BLaER1 (cell line): Measurements from ENCODE around the gene DAPK3.
A peak's percentile ranks its signal among the peaks of the same experiment; 100 is the strongest.
"Not testable (repeated sequence)": the region's sequence is repeated elsewhere in the genome, so short reads cannot be mapped to it uniquely, and the experiment has no call there.

ENCODE experiments used
- H3K27ac ChIP-seq: shearing (Covaris generic); formaldehyde crosslinking; 2 replicates; pipeline ENCODE4 v1.8.1; 2022
- H3K27me3 ChIP-seq: shearing (Covaris generic); formaldehyde crosslinking; 2 replicates; pipeline ENCODE4 v1.8.1; 2022
- H3K36me3 ChIP-seq: shearing (Covaris generic); formaldehyde crosslinking; 2 replicates; pipeline ENCODE4 v1.8.1; 2022
- H3K4me1 ChIP-seq: shearing (Covaris generic); formaldehyde crosslinking; 2 replicates; pipeline ENCODE4 v1.8.1; 2022
- H3K4me2 ChIP-seq: shearing (Covaris generic); formaldehyde crosslinking; 2 replicates; pipeline ENCODE4 v1.8.1; 2022
- H3K4me3 ChIP-seq: shearing (Covaris generic); formaldehyde crosslinking; 2 replicates; pipeline ENCODE4 v1.8.1; 2022
- H3K9ac ChIP-seq: shearing (Covaris generic); formaldehyde crosslinking; 2 replicates; pipeline ENCODE4 v1.8.1; 2022
- H3K9me3 ChIP-seq: shearing (Covaris generic); formaldehyde crosslinking; 2 replicates; pipeline ENCODE4 v1.8.1; 2022
- H4K20me1 ChIP-seq: shearing (Covaris generic); formaldehyde crosslinking; 2 replicates; pipeline ENCODE4 v1.8.1; 2022
- Cebpa-rat ChIP-seq: shearing (Covaris generic); IDR thresholded peaks from 2 replicates; pipeline ENCODE4 v1.8.1; 2022

The DAPK3 gene

GRCh38 chr19:3950871-3951861 lies 19.7 kb downstream of the DAPK3 start:
- H3K27me3 ChIP-seq = no peaks in the 10 kb centered on the region
- no peak for TF ChIP-seq Cebpa-rat
- H3K4me1 ChIP-seq = peaks cover 38% of the 10 kb centered on the region
- no peaks in the 10 kb centered on the region for H3K9me3 ChIP-seq
- no peaks in the 10 kb centered on the region for H4K20me1 ChIP-seq
- peak overlapping the region; percentile 61 for H3K4me3 ChIP-seq
- H3K36me3 ChIP-seq = peaks cover 15% of the 10 kb centered on the region
- H3K4me2 ChIP-seq = peak overlapping the region; percentile 89
- peak overlapping the region; percentile 73 for H3K9ac ChIP-seq
- peak overlapping the region; percentile 83 for H3K27ac ChIP-seq

GRCh38 chr19:3949997-3950859 lies 20.7 kb downstream of the DAPK3 start:
- Histone ChIP-seq H3K27ac (peak overlapping the region; percentile 72), H3K36me3 (peaks cover 6% of the 10 kb centered on the region; the same call in 1 of the 2 replicates), H4K20me1 (no peaks in the 10 kb centered on the region), H3K4me2 (peak overlapping the region; percentile 89), H3K4me3 (peak overlapping the region; percentile 61), H3K27me3 (no peaks in the 10 kb centered on the region), H3K9me3 (no peaks in the 10 kb centered on the region), H3K4me1 (peaks cover 38% of the 10 kb centered on the region), H3K9ac (peak overlapping the region; percentile 73)
- TF ChIP-seq Cebpa-rat = no peak

DNA sequence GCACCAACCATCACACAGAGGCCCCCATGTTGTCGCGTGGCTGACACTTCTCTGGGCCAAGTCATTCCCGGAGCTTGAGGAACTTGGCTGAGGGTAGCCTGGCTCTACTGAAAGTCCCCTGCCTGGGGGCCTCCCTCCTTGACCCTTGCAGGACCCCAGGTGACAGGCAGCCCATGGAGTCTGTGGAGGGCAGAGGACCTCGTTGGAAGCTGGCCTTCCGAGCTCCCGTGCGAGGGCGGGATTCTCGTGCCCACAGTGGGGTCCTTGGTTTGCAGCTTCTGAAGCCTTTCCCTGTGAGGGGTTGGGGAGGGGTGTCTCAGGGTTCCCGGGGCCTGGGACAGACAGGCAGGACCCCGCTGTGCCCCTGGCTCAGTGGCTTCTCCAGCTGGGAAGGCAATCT lies 21.6 kb downstream of the DAPK3 start:
- Histone ChIP-seq H3K9ac (no peak overlapping the region), H3K4me1 (peaks cover 41% of the 10 kb centered on the region), H3K4me3 (no peak overlapping the region), H3K9me3 (no peaks in the 10 kb centered on the region), H3K4me2 (no peak overlapping the region), H3K36me3 (no peaks in the 10 kb centered on the region; the same call in 1 of the 2 replicates), H3K27me3 (no peaks in the 10 kb centered on the region), H3K27ac (no peak overlapping the region), H4K20me1 (no peaks in the 10 kb centered on the region)
- TF ChIP-seq Cebpa-rat = no peak

DNA sequence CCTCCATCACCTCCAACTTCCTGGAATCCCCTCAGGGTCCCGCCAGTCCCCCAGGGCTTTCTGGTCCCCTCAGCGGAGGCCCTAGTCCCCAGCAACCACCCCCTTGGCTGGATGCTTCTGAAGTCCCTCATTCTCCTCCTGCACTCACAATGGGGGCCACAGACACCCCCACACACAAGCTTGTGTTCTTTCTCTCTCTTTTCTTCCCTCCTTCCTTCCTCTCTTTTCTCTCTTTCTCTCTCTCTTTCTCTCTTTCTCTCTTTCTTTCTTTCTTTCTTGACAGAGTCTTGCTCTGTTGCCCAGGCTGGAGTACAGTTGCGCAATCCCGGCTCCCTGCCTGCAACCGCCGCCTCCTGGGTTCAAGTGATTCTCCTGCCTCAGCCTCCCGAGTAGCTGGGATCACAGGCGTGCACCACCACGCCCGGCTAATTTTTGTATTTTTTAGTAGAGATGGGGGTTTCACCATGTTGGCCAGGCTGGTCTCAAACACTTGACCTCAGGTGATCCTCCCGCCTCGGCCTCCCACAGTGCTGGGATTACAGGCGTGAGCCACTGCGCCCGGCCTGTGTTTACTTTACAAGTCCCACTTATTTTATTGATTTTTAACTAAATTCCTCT lies 23.5 kb downstream of the DAPK3 start:
- not testable (repeated sequence) for H3K4me3 ChIP-seq, H3K27ac ChIP-seq, H3K4me2 ChIP-seq, H3K9me3 ChIP-seq, H3K9ac ChIP-seq, H3K27me3 ChIP-seq, H4K20me1 ChIP-seq, H3K36me3 ChIP-seq
- peak; percentile 86 for TF ChIP-seq Cebpa-rat
- peaks cover 42% of the 10 kb centered on the region for H3K4me1 ChIP-seq

GRCh38 chr19:3945838-3946237 lies 25.1 kb downstream of the DAPK3 start:
- no peaks in the 10 kb centered on the region for H3K9me3 ChIP-seq
- no peaks in the 10 kb centered on the region for H4K20me1 ChIP-seq
- no peaks in the 10 kb centered on the region for H3K27me3 ChIP-seq
- H3K4me2 ChIP-seq = no peak overlapping the region
- H3K36me3 ChIP-seq = no peaks in the 10 kb centered on the region
- no peak overlapping the region for H3K4me3 ChIP-seq
- peaks cover 28% of the 10 kb centered on the region for H3K4me1 ChIP-seq
- no peak for TF ChIP-seq Cebpa-rat
- H3K27ac ChIP-seq = no peak overlapping the region
- H3K9ac ChIP-seq = no peak overlapping the region

DNA sequence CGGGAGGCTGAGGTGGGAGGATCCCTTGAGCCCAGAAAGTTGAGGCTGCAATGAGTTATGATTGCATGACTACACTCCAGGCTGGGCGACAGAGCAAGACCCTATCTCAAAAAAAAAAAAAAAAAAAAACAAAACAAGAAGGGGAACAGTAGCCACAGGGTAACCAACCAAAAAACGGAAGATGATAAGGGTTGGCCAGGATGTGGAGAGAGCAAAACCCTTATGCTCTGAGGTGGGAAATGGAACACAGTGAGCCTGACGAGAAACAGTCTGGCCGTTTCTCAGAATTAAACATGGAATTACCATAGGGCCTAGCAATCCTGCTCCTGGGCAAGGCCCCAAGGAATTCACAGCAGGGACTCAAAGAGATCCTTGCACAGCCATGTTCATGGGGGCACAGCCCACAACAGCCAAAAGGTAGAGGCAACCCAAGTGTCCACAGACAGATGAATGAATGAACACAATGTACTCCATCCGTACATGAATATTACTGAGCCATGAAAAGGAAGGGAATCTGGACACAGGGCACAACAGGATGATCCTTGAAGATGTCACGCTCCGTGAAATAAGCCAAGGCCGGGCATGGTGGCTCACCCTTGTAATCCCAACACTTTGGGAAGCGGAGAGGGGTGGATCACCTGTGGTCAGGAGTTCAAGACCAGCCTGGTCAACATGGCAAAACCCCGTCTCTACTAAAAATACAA lies 26.7 kb downstream of the DAPK3 start:
- Histone ChIP-seq H3K4me2 (peak overlapping the region; percentile 40), H4K20me1 (no peaks in the 10 kb centered on the region), H3K9ac (no peak overlapping the region), H3K27me3 (no peaks in the 10 kb centered on the region), H3K4me1 (peaks cover 13% of the 10 kb centered on the region), H3K27ac (no peak overlapping the region), H3K36me3 (no peaks in the 10 kb centered on the region), H3K4me3 (no peak overlapping the region), H3K9me3 (no peaks in the 10 kb centered on the region)
- TF ChIP-seq Cebpa-rat = no peak

DNA sequence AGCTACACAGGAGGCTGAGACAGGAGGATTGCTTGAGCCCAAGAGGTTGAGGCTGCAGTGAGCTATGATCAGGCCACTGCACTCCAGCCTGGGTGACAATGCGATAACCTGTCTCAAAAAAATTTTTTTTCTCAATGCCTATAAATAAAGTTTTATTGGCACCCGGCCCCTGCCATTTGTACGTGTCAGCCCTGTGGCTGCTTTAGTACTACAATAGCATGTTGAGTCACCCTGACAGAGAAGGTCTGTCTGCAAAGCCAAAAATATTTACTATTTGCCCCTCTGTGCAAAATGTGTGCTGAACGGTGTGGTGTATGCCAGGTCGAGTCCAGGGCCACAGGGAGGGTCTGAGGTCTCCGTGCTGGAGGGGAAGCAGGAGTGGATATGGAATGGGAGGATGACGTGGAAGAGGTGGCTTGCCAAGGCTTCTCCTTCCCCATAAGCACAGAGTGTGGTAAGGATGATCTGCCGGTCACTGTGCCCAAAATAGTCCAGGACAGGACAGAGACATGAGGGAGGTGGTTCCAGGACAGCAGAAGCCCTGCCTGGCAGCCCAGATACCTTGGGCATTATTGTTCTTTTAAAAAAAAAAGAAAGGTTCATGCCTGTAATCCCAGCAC lies 28.0 kb downstream of the DAPK3 start:
- TF ChIP-seq Cebpa-rat = no peak
- Histone ChIP-seq H3K27ac (no peak overlapping the region), H3K36me3 (no peaks in the 10 kb centered on the region), H3K4me2 (no peak overlapping the region), H3K9ac (no peak overlapping the region), H3K4me1 (peaks cover 13% of the 10 kb centered on the region), H3K27me3 (no peaks in the 10 kb centered on the region), H3K9me3 (no peaks in the 10 kb centered on the region), H3K4me3 (no peak overlapping the region), H4K20me1 (no peaks in the 10 kb centered on the region)

DNA sequence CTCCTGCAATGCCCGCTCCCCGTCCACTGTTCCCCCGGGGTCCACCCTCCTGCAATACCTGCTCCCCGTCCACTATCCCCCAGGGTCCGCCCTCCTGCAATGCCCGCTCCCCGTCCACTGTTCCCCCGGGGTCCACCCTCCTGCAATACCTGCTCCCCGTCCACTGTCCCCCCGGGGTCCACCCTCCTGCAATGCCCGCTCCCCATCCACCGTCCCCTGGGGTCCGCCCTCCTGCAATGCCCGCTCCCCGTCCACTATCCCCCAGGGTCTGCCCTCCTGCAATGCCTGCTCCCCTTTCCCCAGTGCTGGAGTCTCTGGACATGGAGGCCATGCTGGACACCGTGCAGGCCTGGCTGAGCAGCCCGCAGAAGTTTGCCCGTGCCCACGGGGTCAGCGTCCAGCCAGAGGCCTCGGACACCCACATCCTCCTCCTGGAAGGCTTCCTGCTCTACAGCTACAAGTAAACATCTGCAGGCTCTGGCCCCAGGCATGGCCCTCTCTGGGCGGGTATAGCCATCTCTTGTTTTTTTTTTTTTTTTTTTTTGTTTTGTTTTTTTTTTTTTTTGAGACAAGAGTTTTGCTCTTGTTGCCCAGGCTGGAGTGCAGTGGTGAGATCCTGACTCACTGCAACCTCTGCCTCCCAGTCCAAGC lies 32.5 kb downstream of the DAPK3 start:
- not testable (repeated sequence) for H3K27ac ChIP-seq, H4K20me1 ChIP-seq, H3K9me3 ChIP-seq, H3K4me3 ChIP-seq, H3K36me3 ChIP-seq, H3K9ac ChIP-seq, H3K4me2 ChIP-seq
- peaks cover 11% of the 10 kb centered on the region for H3K4me1 ChIP-seq
- peaks cover 34% of the 10 kb centered on the region for H3K27me3 ChIP-seq
